HepG2 (cell line): ENCODE measurements around the gene PPP2R5B. TPM values are rescaled to one million over a fixed set of nuclear protein-coding genes. Genes with fewer than 3 reads are reported as not detected.

Experiments
- AKNA ChIP-seq: sonication (generic); formaldehyde crosslinking; IDR thresholded peaks from 2 replicates; pipeline ENCODE4 v1.4.0; 2020; ENCODE audit warnings: missing genetic modification reagents, borderline replicate concordance
- CEBPG ChIP-seq: IDR thresholded peaks from 2 replicates; pipeline ENCODE4 v1.6.1; 2016
- DMAP1 ChIP-seq: IDR thresholded peaks from 2 replicates; pipeline ENCODE4 v1.6.1; 2016
- HNRNPL ChIP-seq: fragments of 200-400 bp; formaldehyde crosslinking; IDR thresholded peaks from 2 replicates; pipeline ENCODE4 v1.6.1; 2017; ENCODE audit warnings: mild to moderate bottlenecking, low read depth, low read length
- HOXA3 ChIP-seq: sonication (generic); formaldehyde crosslinking; IDR thresholded peaks from 2 replicates; pipeline ENCODE4 v1.5.0; 2020; ENCODE audit warnings: missing genetic modification reagents
- IRF2 ChIP-seq: IDR thresholded peaks from 2 replicates; pipeline ENCODE4 v1.6.1; 2018; ENCODE audit warnings: missing genetic modification reagents, missing compliant biosample characterization
- ISX ChIP-seq: sonication (generic); formaldehyde crosslinking; conservative IDR thresholded peaks from 2 replicates; pipeline ENCODE4 v1.5.0; 2020; ENCODE audit warnings: missing genetic modification reagents
- MBNL3 ChIP-seq: fragments of 250-450 bp; sonication (Bioruptor Pico); conservative IDR thresholded peaks from 2 replicates; pipeline ENCODE4 v1.8.0; 2022; ENCODE audit warnings: mild to moderate bottlenecking, inconsistent platforms
- MED13 ChIP-seq: sonication (generic); formaldehyde crosslinking; IDR thresholded peaks from 2 replicates; pipeline ENCODE4 v1.5.0; 2020; ENCODE audit warnings: missing genetic modification reagents
- PAWR ChIP-seq: sonication (generic); formaldehyde crosslinking; IDR thresholded peaks from 2 replicates; pipeline ENCODE4 v1.4.0; 2020; ENCODE audit warnings: missing genetic modification reagents, mild to moderate bottlenecking, borderline replicate concordance
- RNF2 ChIP-seq: fragments of 450-650 bp; conservative IDR thresholded peaks from 2 replicates; pipeline ENCODE4 v1.6.1; 2016; ENCODE audit warnings: low read depth
- SMAD1 ChIP-seq: sonication (generic); formaldehyde crosslinking; IDR thresholded peaks from 2 replicates; pipeline ENCODE4 v1.4.0; 2020; ENCODE audit warnings: missing genetic modification reagents, low read depth, mild to moderate bottlenecking, borderline replicate concordance
- SSRP1 ChIP-seq: IDR thresholded peaks from 2 replicates; pipeline ENCODE4 v1.6.1; 2016; ENCODE audit warnings: control low read depth
- ZBTB46 ChIP-seq: sonication (generic); formaldehyde crosslinking; IDR thresholded peaks from 2 replicates; pipeline ENCODE4 v1.4.0; 2020; ENCODE audit warnings: mild to moderate bottlenecking, missing genetic modification reagents, borderline replicate concordance
- ZNF207 ChIP-seq: fragments of 450-650 bp; IDR thresholded peaks from 2 replicates; pipeline ENCODE4 v1.6.1; 2016; ENCODE audit warnings: antibody characterized with exemption, borderline replicate concordance
- ZNF224 ChIP-seq: sonication (generic); formaldehyde crosslinking; IDR thresholded peaks from 2 replicates; pipeline ENCODE4 v1.5.0; 2020; ENCODE audit warnings: mild to moderate bottlenecking, missing genetic modification reagents
- ZNF432 ChIP-seq: sonication (generic); formaldehyde crosslinking; IDR thresholded peaks from 2 replicates; pipeline ENCODE4 v1.5.0; 2020; ENCODE audit warnings: missing genetic modification reagents, mild to moderate bottlenecking, borderline replicate concordance
- ZNF672 ChIP-seq: sonication (generic); formaldehyde crosslinking; IDR thresholded peaks from 2 replicates; pipeline ENCODE4 v1.8.1; 2022; ENCODE audit warnings: missing genetic modification reagents
- ZNF746 ChIP-seq: sonication (generic); formaldehyde crosslinking; IDR thresholded peaks from 2 replicates; pipeline ENCODE4 v1.8.0; 2022; ENCODE audit warnings: mild to moderate bottlenecking, missing genetic modification reagents
- ZNF780A ChIP-seq: sonication (generic); formaldehyde crosslinking; IDR thresholded peaks from 2 replicates; pipeline ENCODE4 v1.8.0; 2022; ENCODE audit warnings: mild to moderate bottlenecking, missing genetic modification reagents, moderate library complexity
- ZSCAN20 ChIP-seq: sonication (generic); formaldehyde crosslinking; IDR thresholded peaks from 2 replicates; pipeline ENCODE4 v1.4.0; 2020; ENCODE audit warnings: missing genetic modification reagents, mild to moderate bottlenecking, borderline replicate concordance
- polyA plus RNA-seq, 8 experiments: library from polyadenylated mRNA; depleted of rRNA in 3 of 8; stranded (reverse) in 7 of 8; unstranded in 1 of 8; fragments of >200 nt; fragmentation: Illumina TruSeq in 4 of 8; extraction: Trizol in 4 of 8; gene quantifications; 2 replicates each; pipeline versions ENCODE4 v1.2.1 to v1.2.3, GENCODE V29; 2011 to 2016; ENCODE audit warnings: low read depth in 4 of 8, missing spikeins in 1 of 8, mixed read lengths in 1 of 8; ENCODE audit not compliant: insufficient read depth in 1 of 8
- total RNA-seq, 5 experiments: library from RNA; depleted of rRNA; stranded (reverse); fragments of >200 nt; fragmentation: Illumina TruSeq; extraction: Trizol; gene quantifications; 2 replicates each; pipeline ENCODE4 v1.2.3, GENCODE V29; 2016; ENCODE audit warnings: low read depth in 1 of 5
- TF ChIP-seq, protein P1 (sequence below): sonication (generic); formaldehyde crosslinking; IDR thresholded peaks from 2 replicates; pipeline ENCODE4 v1.4.0; 2020; ENCODE audit warnings: missing genetic modification reagents, borderline replicate concordance
- TF ChIP-seq, protein P2 (sequence below): sonication (generic); formaldehyde crosslinking; conservative IDR thresholded peaks from 2 replicates; pipeline ENCODE4 v1.4.0; 2020; ENCODE audit warnings: missing genetic modification reagents

PPP2R5B gene
- total and polyA plus RNA-seq, 2 of the 13 experiments (the other 11 are each of a cell fraction or from before 2014, with no cell fraction given) = 2.3 to 8.3 TPM

GRCh38 chr11:64891215-64891848 is 33.2 kb upstream of the PPP2R5B start (continued):
- TF ChIP-seq CEBPG (CRISPR knock-in tag) (no peak), ZNF224 (no peak), PAWR (no peak), ZNF207 (no peak), MED13 (CRISPR knock-in tag) (no peak), ZBTB46 (no peak), HNRNPL (peak; percentile 91), AKNA (no peak), ZNF672 (CRISPR knock-in tag) (no peak), ZNF780A (CRISPR knock-in tag) (no peak), IRF2 (no peak), ZSCAN20 (no peak), ISX (CRISPR knock-in tag) (no peak), ZNF746 (CRISPR knock-in tag) (no peak), SMAD1 (CRISPR knock-in tag) (no peak), RNF2 (no peak), SSRP1 (CRISPR knock-in tag) (no peak), DMAP1 (no peak), HOXA3 (no peak), ZNF432 (CRISPR knock-in tag) (no peak), MBNL3 (CRISPR knock-in tag) (no peak)
- TF ChIP-seq, protein P1, sequence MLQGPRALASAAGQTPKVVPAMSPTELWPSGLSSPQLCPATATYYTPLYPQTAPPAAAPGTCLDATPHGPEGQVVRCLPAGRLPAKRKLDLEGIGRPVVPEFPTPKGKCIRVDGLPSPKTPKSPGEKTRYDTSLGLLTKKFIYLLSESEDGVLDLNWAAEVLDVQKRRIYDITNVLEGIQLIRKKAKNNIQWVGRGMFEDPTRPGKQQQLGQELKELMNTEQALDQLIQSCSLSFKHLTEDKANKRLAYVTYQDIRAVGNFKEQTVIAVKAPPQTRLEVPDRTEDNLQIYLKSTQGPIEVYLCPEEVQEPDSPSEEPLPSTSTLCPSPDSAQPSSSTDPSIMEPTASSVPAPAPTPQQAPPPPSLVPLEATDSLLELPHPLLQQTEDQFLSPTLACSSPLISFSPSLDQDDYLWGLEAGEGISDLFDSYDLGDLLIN = no peak
- TF ChIP-seq, protein P2, sequence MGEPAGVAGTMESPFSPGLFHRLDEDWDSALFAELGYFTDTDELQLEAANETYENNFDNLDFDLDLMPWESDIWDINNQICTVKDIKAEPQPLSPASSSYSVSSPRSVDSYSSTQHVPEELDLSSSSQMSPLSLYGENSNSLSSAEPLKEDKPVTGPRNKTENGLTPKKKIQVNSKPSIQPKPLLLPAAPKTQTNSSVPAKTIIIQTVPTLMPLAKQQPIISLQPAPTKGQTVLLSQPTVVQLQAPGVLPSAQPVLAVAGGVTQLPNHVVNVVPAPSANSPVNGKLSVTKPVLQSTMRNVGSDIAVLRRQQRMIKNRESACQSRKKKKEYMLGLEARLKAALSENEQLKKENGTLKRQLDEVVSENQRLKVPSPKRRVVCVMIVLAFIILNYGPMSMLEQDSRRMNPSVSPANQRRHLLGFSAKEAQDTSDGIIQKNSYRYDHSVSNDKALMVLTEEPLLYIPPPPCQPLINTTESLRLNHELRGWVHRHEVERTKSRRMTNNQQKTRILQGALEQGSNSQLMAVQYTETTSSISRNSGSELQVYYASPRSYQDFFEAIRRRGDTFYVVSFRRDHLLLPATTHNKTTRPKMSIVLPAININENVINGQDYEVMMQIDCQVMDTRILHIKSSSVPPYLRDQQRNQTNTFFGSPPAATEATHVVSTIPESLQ (CRISPR knock-in tag) = no peak
